D721Med (cell line): ENCODE results near the gene SUPT20H.

Experiments used
- DNase-seq: peaks from one replicate; pipeline ENCODE4 v3.0.0; 2011; ENCODE audit warnings: low spot score; ENCODE audit not compliant: insufficient read length
- FAIRE-seq: peaks from 2 replicates; lab custom pipeline; 2011; peaks lifted over from hg19 to GRCh38; lab: Jason Lieb, UNC
- CTCF ChIP-seq: IDR thresholded peaks from 2 replicates; pipeline ENCODE4 v1.5.1; 2012; ENCODE audit warnings: mild to moderate bottlenecking, control low read depth; ENCODE audit not compliant: insufficient read depth; ENCODE audit errors: missing control alignments

SUPT20H gene

GRCh38 chr13:37058910-37059847 lies at the start of gene SUPT20H:
TSS of gene SUPT20H (minus strand) at chr13:37059688. CDS start at chr13:37051490, 8,198 bp downstream.
- no peak for TF ChIP-seq CTCF
- DNase-seq (peak; percentile 30), FAIRE-seq (no peak)

- DNase-seq: no peak
- peak; percentile 56 for TF ChIP-seq CTCF
- peak; percentile 72 for FAIRE-seq
Observed at GRCh38 chr13:37109051-37109678, 49.7 kb upstream of the SUPT20H start.

GRCh38 chr13:37107868-37108267 lies 48.4 kb upstream of the SUPT20H start:
- FAIRE-seq: no peak
- TF ChIP-seq CTCF: no peak

GRCh38 chr13:37107456-37107855 lies 48.0 kb upstream of the SUPT20H start:
- no peak for TF ChIP-seq CTCF
- DNase-seq (no peak), FAIRE-seq (no peak)

More at GRCh38 chr13:37107868-37108267, 48.4 kb upstream of the SUPT20H start:
- DNase-seq: no peak

GRCh38 chr13:37106642-37107041 lies 47.2 kb upstream of the SUPT20H start:
- DNase-seq: no peak
- FAIRE-seq: no peak
- no peak for TF ChIP-seq CTCF

- no peak for FAIRE-seq
- TF ChIP-seq CTCF: no peak
- no peak for DNase-seq
Observed at GRCh38 chr13:37105251-37105714, 45.8 kb upstream of the SUPT20H start, which contains the start of gene CSNK1A1L. TSS of gene CSNK1A1L (minus strand) at chr13:37105664. CDS start at chr13:37105256, 408 bp downstream.
